GDM1 (cell line): ENCODE data around the gene RPL12.

ENCODE experiments used
- DNase-seq: peaks from one replicate; lab custom pipeline; 2025; lab: John Stamatoyannopoulos, UW

The RPL12 gene

GRCh38 chr9:127450830-127451607 lies at the start of gene RPL12, which contains the start of gene LRSAM1:
RPL12 (minus strand) TSS chr9:127451406; CDS start chr9:127451317, 89 bp downstream.
LRSAM1 (plus strand) TSS chr9:127451510; CDS start chr9:127454528, 3,018 bp downstream.
- peak; percentile 90 for DNase-seq

DNA sequence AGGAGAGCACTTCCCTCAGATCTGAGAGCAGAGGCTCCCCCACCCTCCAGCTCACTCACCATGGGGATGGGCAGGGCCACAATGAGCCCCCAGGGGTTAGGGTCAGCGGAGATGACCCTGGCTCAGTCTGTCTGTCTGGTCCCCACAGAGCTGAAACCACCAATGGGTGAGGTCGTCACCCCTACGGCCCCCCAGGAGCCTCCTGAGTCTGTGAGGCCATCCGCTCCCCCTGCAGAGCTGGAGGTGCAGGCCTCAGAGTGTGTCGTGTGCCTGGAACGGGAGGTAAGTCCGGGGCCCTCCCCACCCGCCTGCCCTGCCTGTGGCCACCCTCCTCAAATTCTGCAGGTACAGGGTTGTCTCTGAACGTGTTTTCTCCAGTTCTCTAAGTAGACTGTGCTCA lies 49.7 kb upstream of the RPL12 start:
- no peak for DNase-seq

DNA sequence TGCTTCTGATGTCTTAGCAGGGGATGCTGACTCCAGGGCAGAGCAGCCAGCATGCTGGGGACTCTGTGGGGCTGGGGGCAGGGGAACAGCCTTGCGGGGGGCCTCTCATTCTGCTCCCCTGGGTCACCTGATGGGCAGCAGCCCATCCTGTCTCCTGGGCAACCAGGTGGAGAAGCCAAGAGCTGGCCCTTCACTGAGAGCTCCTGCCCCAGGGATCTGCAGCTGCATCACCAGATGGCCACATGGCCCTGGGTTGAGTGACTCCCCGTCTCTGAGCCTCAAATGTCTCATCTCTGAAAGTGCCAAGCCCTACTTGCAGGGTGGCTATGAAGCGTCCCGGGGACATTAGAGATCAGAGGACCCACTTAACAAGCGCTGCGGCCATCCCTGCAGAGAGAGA lies 49.2 kb upstream of the RPL12 start:
- DNase-seq = no peak

DNA sequence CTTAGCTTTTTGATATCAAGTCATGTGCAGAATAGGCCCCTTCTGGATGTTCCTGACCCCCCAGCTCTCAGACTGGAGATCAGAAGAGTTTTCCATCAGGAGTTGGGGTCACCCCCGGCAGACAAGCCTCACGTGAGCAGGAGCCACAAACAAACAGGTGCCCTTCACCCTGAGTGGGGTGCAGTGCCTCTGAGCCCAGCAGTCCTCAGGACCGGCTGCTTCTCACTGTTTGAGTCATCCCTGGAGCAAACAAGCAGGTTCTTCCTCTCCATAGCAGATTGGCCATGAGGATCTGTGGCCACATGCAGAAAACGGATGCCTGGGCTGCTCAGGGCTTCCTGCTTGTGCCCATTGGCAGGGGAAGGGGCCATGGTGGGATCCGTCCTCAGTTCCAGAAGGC lies 47.1 kb upstream of the RPL12 start:
- no peak for DNase-seq

DNA sequence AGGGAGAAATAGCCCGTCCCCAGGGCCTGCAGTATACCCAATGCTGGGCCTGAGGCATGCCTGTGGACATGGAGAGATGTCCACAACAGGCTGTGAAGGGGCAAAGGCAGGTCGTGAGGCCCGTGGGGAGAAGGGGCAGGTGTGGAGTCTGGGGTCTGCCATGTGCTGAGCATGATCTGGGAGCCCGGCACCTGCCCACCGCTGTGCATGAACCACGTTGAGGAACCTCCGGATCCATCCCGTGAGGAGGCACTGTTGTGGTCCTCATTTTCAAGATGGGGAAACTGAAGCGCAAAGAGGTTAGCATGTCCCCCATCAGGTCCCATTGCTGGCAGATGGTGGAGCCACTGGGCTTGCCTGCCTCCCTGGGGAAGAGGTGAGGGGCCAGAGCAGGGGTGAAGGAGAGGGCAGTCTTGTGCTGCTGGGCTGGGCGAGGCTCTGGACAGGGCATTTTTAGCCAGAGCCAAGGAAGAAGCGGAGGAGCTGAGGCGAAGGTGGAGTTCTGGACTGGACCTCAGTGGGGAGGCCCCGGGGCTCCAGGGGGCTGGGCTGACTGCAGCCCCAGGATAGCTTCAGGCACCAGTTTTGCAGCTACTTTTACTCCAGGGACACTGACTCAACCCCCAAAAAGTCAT lies 46.6 kb upstream of the RPL12 start:
- DNase-seq = no peak

DNA sequence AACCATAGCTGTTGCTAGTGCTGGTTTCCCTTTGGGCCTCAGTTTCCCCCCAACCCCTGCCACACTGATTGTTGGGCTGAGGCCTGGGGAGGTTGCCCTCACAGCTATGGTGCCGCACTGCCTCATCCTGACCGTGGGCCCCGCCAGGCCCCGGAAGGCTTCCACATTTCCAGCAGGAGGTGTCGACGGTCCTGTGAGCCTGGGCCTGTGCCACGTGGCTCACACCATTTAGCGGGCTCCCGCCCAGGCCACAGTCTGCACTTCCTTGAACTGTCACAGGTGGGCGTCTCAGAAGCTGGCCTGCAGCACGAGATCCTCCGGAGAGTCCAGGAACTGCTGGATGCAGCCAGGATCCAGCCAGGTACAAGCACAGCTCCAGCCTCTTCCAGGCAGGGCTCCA lies 45.8 kb upstream of the RPL12 start:
- no peak for DNase-seq

- no peak for DNase-seq
Observed at GRCh38 chr9:127495884-127496555, 44.8 kb upstream of the RPL12 start.

DNA sequence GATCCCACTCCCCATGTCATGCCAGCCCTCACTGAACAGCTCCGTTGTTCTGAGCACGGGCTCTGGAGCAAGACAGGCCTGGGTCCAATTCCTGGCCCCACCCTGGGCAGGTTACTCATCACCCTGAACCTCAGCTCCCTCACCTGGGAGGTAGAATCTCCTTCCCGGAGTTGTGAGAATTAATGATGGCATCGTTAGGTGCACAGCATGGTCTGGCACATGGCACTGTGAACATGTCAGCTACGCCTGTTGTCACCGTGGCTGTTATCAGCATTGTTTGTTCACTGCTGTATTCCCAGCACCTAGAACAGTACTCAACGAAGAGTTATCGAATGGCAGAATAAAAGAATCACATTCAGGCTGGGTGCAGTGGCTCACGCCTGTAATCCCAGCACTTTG lies 43.1 kb upstream of the RPL12 start:
- DNase-seq = no peak

DNA sequence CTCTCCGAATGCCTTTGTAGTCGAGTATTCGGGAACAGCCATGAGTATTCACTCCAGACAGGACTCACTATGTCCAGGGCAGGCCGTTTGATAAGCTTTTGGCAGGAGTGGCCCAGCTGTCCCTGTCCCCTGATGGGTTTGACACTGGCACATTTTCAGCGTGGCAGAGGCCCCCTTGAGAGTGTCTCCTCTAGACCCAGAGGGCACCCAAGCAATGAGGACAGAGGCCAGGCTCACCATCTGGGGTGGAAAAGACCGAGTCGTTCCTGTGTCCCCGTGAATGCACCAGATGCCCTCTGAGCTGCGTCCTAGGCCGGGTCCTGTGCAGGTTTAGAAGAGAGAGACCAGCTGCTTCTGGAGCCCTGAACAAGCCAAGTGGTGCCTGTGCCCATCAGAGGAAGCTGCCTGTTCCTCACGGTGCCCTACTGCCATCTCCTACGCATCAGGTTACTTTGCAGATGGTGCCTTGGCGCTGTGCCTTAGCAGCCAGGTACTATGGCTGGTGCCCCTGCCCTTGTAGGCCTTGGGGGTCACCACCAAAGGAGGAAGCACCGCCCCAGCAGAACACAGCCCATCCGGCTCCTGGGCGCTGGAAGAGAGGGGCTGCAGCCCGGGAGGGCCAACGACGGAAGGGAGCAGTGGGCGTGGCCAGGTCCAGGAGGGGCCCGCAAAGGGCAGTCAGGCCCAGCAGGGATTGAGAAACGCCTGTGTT lies 42.5 kb upstream of the RPL12 start:
- no peak for DNase-seq

DNA sequence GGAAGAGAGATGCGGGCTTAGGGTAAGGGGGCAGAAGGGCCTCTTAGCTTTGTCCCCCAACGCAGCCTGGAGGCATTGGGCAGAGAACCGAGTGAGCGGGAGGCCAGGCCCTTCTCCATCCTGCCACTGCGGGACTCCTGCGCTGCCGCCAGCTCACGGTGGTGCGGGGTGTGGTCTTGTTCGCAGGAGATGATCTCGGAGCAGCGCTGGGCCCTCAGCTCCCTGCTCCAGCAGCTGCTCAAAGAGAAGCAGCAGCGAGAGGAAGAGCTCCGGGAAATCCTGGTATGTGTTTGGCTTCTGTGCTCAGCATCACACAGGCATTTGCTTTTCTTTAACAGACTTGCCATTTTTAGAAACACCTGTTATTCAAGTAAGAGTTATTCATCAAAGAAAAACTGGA lies 41.4 kb upstream of the RPL12 start:
- no peak for DNase-seq

DNA sequence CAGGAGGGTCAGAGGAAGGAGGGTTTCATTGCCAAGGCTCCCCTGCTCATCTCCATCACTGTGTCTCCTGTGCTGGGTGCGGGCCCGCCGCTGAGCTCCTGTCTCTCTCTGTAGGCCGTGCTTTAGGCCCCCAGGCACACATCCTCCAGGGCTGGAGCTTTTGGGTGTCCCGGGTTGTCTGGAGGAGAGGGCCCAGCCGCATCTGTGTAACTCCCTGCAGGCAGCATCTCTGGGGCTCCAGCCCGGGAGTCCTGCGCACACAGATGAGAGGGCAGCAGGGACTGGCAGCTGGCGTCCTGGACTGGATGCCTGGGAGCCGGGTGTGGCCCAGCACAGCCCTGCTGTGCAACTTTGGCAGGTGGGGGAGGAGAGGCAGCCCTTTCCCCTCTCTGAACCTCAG lies 40.3 kb upstream of the RPL12 start:
- DNase-seq = no peak

DNA sequence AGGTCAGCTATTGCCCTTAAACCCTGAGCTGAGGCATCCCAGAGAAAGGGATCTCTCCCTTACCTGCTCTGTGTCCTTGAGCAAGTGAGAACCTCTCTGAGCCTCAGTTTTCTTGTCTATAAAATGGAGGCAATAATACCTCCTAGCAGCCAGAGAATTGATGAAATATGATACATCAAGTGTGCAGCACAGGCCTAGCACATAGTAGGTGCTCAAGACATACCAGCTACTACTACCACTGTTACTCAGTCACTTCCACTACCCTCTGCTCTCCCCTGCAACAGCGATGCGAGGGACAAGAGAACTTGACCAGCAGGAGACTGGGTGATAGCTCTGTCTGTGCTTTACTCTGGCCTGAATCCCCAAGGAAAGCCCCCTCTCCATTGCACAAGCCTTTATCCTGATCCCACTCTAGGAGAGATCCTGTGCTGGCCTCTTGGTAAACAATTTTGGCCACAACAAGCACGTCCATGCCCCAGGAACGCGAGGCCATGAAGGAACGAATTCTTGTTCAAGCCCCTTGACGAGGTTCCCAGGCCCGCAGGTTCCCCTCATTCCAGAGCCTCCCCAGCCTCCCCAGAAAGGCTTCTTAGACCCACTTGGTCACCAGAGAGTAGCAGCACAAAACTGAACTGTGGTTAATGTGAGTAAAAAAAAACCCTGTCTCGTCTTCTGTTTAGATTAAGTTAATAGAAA lies 39.5 kb upstream of the RPL12 start:
- no peak for DNase-seq

DNA sequence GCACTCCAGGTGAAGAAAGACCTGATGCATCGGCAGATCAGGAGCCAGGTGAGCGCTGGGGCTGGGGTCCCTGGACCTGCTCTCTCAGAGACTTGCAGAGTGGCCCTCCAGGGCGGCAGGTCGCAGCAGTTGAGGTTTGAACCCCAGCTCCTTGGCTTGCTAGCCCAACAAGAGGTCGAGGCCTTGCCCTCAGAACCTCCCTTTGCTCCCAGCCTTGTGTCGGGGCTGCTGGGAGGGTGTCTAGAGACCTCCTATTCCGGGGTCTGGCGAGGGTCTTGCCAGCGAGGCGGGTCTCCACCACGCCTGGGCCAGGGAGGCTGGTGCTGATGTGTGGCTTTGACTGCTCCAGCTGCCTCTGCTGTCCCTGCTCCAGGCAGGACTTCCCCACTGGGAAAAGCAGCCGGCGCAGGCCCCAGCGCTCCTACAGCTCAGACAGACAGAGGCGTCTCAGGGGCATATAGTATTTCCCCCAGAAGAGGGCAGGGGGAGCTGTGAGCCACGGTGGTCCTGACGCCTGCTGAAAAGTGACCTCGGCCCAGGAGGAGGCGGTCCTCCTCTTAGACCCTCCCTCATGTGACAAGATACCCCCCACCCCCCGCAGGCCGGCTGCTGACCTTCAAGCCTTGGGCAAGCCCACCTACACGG lies 38.4 kb upstream of the RPL12 start:
- DNase-seq = no peak

DNA sequence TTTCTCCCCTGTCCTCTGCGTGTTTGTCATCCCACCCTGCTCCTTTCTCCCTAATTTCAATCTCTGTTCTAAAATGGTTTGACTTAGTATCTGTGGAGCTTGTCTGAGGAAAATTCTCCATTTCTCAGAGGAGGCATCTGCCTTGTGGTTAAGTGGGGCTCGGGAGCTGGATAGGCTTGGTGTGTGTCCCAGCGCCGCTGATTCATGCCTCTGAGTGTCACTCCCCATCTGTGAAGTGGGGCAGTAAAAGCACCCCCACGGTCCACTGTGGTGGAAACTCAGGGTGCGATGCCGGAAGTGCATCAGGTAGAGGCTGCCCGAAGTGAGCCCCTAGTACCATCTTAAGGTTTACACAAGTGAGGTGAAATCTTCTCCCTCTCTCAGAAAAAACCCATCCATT lies 37.7 kb upstream of the RPL12 start:
- DNase-seq = no peak

DNA sequence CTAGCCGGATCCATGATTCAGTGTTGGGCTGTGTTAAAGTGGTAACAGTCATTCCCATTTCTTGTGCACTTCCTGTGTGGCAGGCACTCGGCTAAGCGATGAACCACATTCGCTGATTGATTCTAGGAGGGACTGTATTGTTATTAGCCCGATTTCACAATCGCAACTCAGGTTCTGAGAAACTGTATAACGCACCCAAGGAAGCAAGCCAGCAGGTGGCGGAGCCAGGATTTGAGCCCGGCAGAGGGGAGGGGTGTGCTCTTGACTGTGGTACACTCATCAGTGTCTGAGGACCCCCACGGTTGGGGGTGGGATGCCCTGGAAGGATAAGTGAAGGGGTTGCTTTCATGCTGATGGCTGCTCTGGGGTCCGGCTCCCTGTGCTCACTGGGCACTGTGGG lies 34.8 kb upstream of the RPL12 start:
- DNase-seq = no peak

GRCh38 chr9:127482662-127483061 lies 31.5 kb upstream of the RPL12 start:
- no peak for DNase-seq

GRCh38 chr9:127479507-127480081 lies 28.4 kb upstream of the RPL12 start:
- DNase-seq = no peak

- DNase-seq = no peak
Observed at GRCh38 chr9:127474592-127474991, 23.4 kb upstream of the RPL12 start.

GRCh38 chr9:127473932-127474331 lies 22.7 kb upstream of the RPL12 start:
- DNase-seq = no peak

- no peak for DNase-seq
Observed at GRCh38 chr9:127473501-127473900, 22.3 kb upstream of the RPL12 start.

DNA sequence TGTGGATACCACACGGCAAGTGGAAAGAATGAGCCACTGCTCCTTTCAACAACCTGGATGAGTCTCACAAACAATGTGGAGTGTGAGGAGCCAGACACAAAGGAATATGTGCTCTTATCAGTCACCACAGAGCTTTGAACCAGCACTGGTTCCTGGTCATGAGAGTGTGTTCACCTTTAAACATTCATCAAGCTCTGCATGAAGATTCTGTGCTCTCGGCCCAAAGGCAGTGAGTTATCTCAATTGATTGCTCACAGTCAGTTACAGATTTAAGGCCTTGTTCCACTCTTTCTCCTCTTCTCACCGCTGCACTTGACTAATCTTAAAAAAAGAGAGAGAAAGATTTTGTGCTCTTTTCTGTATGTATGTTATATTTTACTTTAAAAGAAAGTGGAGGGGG lies 19.5 kb upstream of the RPL12 start:
- no peak for DNase-seq
